SK-MEL-5 (cell line): ENCODE data around the gene TNIP2. TPM values are rescaled to one million over a fixed set of nuclear protein-coding genes. Genes with fewer than 3 reads are reported as not detected.

ENCODE experiments used
- DNase-seq: peaks from one replicate; pipeline ENCODE4 v3.0.0-alpha.2; 2016; ENCODE audit warnings: low read depth, low spot score
- in situ Hi-C: cut with HindIII; loops from 2 replicates; pipeline ENCODE4 v1.10.0; 2016; ENCODE audit warnings: low sequenced_read_pairs, high pct_unique_total_duplicates, low pct_unique_long_range_greater_than_20kb
- polyA plus RNA-seq, 2 experiments: library from polyadenylated mRNA; depleted of rRNA; stranded (reverse); fragments of >200 nt; gene quantifications; 2 replicates each; pipeline ENCODE4 v1.2.3, GENCODE V29; 2015
- total RNA-seq: library from RNA; depleted of rRNA; stranded (reverse); fragments of >200 nt; shearing (Covaris generic); gene quantifications from 2 replicates; pipeline ENCODE4 v1.2.3, GENCODE V29; 2014; rRNA removed

The TNIP2 gene
- total RNA-seq = 41.1 and 43.2 TPM in 2 replicates
- polyA plus RNA-seq (2015; cell fraction: cytosol; rRNA removed) = 43.8 and 52.1 TPM in 2 replicates
- 93.8 and 107 TPM in 2 replicates for polyA plus RNA-seq (2015; cell fraction: nucleus; rRNA removed)

DNA sequence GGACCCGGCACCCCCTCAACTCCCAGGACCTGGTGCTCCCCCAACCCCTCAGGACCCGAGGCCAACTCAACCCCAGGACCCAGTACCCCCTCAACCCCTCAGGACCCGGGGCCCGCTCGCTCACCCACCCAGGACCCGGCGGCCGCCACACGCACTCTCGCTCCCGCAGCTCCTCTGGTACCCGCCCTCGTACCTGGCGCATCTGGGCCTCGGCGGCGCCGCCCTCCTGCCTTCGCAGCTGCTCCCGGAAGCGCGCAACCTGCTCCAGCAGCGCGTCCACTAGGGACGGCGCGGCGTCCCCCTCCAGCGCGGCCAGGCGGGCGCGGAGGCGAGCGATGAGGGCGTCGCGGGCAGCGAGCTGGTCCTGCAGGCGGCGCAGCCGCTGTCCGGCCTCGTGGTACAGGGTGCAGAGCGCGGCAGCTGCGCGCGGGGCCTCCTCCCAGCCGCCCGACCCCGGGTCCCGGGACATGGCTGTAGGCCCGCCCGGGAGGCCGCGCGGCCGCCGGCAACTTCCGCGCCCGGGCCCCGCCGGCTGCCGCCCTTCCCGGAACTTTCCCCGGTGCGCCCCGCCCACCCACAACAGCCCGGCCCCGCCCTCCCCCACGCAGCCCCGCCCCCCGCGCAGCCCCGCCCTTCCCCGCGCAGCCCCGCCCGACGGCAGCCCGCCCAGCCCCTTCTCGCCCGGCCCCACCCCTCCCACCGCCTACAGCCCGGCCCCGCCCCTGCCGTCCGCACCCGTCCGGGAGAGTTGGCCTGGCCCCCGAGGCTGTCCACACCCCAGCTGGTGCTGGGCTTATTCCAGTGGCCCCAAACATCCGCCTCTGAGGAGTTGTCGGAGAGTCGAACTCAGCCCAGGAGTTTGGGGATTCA lies at the start of gene TNIP2:
TNIP2 (minus strand) TSS at position 516 of the 870 bp plus-strand sequence; CDS start at position 469, 47 bp downstream.
- in situ Hi-C loops = no loop called here
- peak; percentile 63 for DNase-seq

- no peak for DNase-seq
- in situ Hi-C loops = no loop called here
Measured at GRCh38 chr4:2804973-2805501, 48.9 kb upstream of the TNIP2 start.

GRCh38 chr4:2804449-2804972 lies 48.4 kb upstream of the TNIP2 start:
- in situ Hi-C loops = no loop called here
- DNase-seq = no peak

DNA sequence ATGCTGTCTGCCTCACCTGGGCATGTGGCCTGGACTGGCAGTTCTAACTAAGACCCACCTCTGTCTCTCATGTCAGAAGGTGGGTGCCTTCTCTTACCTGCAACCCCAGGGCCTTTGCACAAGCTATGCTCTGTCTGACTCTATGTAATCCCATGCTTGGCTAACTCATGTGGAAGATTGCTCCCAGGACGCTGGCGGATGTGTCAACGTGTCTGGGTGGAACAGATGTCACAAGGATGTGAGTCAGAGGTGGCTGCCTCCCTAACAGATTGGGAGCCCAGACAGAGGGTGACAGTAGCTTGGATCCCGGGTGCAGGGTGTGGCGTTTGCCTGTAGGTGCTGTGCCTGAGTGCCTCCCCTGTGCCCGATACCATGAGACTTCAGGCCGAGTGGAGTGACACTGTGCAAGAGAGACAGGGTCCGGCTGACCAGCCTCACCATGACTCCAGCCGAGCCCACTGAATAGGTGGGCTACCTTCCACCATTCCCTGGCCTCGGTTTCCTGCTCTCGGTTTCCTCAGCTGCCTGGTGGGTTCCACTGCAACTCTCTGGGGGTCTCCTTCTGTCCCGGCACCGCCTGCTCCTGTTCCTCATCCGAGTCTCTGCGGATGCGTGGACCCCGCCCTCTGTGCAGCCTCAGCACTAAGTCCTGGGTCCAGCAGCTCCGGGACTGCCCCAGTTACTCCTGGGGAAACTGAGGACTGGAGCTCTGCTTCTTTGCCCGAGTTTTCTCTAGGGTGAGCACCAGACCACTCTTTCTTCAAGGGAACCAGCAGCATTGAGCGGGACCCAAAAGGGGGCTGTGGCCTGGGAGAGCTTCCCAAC lies 47.7 kb upstream of the TNIP2 start:
- in situ Hi-C loops = no loop called here
- DNase-seq = no peak

GRCh38 chr4:2802618-2803531 lies 46.7 kb upstream of the TNIP2 start:
- DNase-seq = no peak
- in situ Hi-C loops = no loop called here

- DNase-seq = no peak
- in situ Hi-C loops = no loop called here
Measured at GRCh38 chr4:2800691-2801596, 44.8 kb upstream of the TNIP2 start.

- no peak for DNase-seq
- in situ Hi-C loops = no loop called here
Measured at GRCh38 chr4:2799971-2800690, 44.0 kb upstream of the TNIP2 start.

- DNase-seq = no peak
- in situ Hi-C loops = no loop called here
Measured at GRCh38 chr4:2799224-2799911, 43.2 kb upstream of the TNIP2 start.

- in situ Hi-C loops = no loop called here
- DNase-seq = no peak
Measured at GRCh38 chr4:2798399-2799223, 42.5 kb upstream of the TNIP2 start.

- DNase-seq = no peak
- in situ Hi-C loops = no loop called here
Measured at GRCh38 chr4:2797545-2798305, 41.6 kb upstream of the TNIP2 start.

- no peak for DNase-seq
- in situ Hi-C loops = no loop called here
Measured at GRCh38 chr4:2796849-2797544, 40.9 kb upstream of the TNIP2 start.

GRCh38 chr4:2795893-2796848 lies 40.0 kb upstream of the TNIP2 start:
- in situ Hi-C loops = no loop called here
- DNase-seq = no peak
